Activated naive CD8-positive, alpha-beta T cell treated with anti-CD3 and anti-CD28 coated beads, Interleukin-2, amount 50 U/mL, for 16 hours (primary cell): Measurements from ENCODE around the gene METTL18.
"Not testable (repeated sequence)": the region's sequence is repeated elsewhere in the genome, so short reads cannot be mapped to it uniquely, and the experiment has no call there.

ENCODE experiments used
- DNase-seq: peaks from one replicate; pipeline ENCODE4 v3.0.0-alpha.2; 2020; ENCODE audit warnings: low read depth, low spot score

METTL18 gene

DNA sequence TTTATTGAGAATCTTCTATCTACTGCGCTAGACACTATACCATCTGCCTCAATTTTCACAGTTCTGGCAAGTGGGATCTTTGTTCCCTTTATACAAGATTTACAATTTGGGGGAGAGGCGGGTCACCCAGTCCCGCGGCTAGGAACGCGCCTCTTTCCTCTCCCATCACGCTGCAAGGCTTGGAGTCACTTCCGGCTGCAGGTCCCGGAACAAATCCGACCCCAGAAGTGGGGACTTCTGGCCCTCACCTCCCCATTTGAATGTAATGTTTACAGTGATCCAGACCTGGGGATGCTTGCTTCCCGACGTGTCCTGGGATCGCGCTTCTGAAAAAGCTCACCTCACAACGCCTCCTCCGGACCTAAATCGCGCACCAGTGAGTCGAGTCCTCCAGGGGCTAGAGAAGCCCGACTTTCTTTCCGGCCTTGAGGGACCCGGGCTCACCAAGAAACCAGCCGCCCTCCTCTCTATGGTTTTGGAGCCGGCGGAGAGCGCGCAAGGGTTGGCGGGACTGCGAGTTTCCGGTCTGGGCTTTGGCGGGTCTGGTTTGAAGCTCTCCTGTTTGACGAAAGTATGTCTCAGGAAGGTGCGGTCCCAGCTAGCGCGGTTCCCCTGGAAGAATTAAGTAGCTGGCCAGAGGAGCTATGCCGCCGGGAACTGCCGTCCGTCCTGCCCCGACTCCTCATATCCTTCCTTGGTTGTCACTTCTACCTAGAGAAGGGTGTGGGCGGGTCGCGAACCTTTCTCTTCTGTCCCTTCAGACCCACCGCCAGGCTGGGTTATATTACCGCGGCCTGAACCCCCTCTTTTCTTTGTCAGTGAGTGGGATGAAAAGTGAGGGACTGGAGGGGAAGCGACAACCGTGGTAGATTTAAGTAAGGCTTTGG is at the start of gene METTL18:
TSS of gene METTL18 (minus strand) at position 378 of the 887 bp plus-strand sequence. CDS start 1,212 bp downstream, outside the sequence.
- DNase-seq = peak; percentile 78

DNA sequence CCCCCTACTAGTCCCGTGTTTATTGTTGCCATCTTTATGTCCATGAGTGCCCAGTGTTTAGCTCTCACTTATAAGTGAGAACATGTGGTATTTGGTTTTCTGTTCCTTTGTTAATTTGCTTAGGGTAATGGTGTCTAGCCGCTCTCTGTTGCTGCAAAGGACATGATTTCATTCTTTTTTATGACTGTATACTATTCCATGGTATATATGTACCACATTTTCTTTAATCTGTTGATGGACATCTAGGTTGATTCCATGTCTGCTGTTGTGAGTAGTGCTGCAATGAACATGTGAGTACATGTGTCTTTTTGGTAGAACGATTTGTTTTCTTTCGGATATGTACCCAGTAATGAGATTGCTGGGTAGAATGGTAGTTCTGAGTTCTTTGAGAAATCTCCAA is 44.2 kb upstream of the METTL18 start:
- no peak for DNase-seq

DNA sequence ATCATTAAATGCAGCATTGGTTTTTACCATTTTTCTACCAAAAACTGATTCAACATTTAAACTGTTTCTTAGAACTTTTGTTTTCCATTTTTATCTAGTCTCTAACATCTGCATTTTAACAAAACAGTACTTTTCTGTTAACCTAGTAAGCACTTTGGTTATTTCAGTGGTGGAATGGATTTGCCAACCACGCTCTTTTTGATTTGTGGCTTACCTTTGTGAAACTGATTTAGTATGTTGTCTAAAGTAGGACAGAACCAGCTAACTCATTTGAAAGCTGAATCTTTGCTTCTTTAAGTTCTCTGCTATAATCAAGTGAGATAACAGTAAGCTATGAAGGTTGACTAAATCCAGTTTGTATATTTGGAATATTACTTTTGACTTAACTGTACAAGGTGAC is 41.5 kb upstream of the METTL18 start:
- DNase-seq = no peak

DNA sequence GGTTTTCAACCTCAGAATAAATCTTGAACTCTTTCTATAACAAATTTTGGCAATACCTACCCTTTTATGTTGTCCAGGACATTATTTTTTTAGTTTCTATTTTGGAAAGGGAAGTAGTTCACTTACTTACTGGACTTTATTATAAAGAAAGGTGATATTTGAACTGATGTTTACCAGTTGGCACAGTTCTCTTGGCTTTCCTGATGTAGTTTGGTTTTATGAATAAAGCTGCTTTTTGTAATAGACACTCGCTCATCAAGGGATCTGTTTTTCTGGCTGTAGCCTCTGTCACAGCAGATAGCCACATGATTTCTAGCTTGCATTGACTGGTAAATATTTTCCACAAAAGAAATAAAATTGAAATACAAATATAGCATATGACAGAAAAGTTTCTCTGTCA is 40.9 kb upstream of the METTL18 start:
- no peak for DNase-seq

DNA sequence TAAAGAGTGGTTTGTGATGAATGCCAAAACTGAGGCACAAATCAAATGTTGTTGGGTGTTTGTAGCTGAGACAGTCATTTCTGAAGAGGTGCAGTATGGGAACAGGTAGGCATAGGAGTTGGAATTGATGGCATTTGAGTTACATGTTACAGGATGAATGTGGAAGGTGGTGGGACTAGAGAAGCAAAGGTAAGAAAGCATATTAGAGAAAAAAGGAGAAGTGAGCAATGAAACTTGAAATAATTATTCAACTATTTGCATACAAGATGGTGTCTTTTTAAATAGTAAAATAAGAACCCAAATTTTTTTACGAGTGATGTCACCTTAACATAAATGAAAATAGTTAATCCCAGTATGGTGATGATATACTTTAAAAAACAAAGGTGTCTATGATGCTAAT is 40.2 kb upstream of the METTL18 start:
- DNase-seq = no peak

DNA sequence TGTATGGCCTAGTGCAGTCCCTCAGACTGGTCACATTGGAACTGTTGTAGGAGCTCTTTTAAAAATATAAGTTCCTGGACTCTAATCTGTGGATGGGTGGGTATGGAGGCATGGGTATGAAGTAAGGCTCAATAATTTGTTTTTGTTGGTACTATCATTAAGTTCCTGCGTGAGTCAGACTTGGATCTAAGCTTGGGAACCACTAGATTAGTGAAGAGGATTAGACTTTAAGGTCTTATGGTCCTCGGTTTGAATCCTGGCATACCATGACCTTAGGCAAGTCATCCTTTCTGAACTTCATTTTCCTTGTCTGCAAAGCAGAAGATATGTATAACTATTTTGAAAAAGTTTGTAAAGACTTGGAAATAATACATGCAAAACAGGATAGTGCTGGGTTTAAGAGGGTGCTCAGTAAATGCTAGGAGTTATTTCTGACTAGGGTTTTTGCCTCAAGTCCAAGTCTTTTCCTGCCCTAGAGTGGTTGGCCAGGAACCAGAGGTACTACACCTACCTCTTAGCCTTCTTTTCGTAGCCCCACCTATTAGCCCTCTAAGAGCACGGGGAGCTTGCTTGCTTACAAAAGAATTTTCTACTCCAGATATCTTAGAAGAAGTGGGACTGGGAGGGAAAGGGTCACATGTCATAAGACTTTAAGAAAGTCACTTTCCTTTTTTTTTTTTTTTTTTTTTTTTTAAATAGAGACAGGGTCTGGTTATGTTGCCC is 38.6 kb upstream of the METTL18 start:
- no peak for DNase-seq

DNA sequence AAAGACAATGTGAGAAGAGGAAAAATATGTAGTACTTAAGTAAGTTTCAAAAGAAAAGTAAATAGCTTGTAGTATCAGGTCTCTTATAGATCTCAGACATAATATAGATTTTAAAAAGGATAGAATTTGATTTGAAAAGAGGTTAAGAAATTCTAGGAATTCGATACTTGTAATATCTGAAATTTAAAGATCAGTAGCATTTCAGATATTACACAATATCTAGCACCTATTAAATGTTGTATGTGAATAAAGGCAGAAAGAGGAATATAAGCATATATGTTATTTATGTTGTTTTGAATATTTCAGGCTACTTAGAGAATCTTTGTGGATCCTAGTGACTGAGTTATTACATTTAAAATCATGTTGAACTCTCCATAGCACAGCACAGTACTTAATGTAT is 35.0 kb upstream of the METTL18 start:
- DNase-seq = no peak

DNA sequence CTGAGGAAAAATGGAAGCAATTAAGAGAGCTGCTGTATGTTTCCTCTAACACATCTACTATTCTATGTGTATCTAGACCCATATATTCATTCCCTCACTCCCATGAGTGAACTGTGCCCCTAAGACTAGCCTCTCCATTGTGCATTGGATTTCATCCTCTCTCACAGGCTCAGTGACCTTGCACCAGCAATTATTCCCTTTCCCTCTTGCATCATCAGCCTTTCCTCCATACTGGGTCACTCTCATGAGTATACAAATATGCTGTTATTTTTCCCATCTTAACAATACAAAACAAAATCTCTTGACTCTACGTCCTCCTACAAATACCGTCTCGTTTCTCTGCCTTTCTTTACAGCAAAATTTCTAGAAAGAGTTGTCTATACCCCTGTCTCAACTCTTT is 29.4 kb upstream of the METTL18 start:
- no peak for DNase-seq

DNA sequence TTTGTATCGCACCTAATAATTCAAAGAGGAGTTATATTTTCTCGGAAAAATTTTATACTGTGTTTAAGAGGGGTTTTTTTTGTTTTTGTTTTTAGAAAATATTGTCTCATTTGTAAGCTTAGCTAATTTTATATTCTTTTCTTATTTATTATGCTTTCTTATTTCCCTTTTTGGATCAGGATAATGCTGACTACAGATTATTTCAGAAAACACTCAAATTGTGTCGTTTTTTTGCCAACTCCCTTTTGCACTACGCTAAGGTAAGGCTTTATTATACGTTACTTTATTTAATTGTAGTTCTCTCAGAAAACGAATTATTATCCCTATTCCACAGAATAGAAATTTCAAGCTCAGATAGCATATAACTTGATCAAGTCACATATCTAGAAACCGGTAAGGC is 26.8 kb upstream of the METTL18 start:
- no peak for DNase-seq

DNA sequence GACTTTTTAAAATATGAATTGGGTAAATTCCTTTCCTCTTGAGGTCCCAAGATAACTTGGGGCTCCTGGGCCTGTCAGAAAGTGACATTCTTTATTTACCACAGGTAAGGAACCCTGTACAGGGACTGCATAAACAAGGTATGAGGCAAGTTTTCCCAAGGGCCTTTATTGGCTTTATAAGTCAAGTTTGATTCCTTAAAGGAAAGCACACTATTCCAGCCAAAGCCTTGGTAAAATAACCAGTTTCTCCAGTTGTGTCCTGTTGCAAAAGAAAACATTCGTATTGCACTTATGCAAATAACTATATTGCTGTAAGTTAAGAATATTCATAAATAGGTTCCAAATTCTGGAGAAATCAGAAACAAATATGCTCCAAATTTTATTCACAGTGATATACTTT is 21.9 kb upstream of the METTL18 start:
- DNase-seq = no peak

DNA sequence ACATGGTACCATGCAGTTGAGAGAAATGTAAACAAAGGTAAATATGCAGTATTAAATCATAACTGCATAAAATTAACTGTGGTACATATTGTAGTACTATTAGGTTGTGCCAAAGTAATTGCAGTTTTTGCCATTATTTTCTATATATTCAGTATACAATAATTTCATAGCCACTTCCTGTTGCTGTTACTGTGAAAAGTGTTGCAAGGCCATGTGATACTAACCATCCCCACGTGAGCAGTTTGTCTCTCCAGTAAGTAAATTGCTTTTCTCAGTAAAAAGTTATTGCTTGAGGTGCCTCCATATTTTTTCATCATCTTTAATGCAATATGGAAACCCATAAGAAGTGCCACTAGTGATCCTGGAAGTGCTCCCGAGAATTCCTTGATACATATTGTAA is 19.6 kb upstream of the METTL18 start:
- no peak for DNase-seq

DNA sequence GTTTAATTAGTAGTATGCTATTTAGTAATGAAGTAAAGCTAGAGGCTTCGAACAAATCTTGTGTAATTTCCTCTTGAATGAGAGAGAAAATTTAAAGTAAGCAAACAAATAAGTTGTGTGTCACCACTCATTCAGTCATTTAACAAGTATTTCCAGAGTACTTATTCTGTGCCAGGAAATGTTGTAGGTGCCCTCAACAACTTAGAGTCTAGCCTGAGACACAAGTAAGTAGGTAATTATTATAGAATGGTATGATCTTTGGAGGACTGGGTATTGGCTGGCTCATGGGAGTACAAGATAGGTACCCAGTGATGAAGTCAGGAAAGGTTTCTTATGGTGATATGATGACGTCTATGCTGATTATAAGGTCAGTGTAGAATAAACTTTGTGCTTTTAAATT is 17.4 kb upstream of the METTL18 start:
- DNase-seq = no peak

DNA sequence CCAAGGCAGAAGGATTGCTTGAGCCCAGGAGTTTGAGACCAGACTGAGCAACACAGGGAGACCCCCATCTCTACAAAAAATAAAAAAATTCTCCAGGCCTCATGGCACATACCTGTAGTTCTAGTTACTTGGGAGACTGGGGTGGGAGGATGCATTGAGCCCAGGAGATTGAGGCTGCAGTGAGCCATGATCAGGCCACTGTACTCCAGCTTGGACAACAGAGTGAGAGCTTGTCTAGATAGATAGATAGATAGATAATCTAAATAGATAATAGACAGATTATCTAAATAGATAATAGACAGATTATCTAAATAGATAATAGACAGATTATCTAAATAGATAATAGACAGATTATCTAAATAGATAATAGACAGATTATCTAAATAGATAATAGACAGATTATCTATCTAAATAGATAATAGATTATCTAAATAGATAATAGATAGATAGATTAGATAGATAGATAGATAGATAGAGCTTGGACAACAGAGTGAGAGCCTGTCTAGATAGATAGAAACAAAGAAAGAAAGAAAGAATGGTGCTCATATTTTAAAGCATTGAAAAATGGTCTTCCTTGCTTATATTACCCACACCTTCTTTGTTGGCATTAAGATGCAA is 16.8 kb upstream of the METTL18 start:
- not testable (repeated sequence) for DNase-seq

DNA sequence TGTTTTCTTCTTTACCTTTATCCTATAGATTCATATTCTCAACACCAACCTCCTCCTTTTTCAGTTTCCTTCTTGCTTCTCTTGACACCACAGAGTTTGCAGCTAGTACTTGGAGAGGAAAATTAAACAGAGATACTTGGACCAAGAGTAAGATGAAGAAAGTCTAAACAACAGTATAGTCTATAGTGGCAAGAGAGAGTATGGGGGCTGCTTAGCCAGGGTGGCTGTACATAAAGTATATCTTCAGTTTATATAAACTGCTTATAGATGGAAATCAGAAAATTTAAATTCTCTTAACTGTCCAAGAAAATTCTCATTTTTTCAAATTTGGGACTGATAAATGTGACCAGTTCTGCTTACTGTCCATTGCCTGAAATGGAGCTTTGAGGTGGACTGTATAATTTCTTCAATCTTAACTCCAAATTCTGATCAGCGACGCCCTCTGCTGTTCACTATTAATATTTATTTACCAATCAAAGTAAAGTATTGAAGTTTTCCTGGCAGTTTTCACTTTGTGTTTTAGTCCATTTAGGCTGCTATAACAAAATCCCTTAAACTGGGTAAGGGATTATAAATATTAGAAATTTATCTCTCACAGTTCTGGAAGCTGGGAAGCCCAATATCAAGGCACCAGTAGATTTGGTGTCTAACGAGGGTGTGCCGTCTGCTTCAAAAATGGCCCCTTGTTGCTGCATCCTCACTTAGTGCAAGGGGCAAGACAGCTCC is 14.8 kb upstream of the METTL18 start:
- DNase-seq = no peak

DNA sequence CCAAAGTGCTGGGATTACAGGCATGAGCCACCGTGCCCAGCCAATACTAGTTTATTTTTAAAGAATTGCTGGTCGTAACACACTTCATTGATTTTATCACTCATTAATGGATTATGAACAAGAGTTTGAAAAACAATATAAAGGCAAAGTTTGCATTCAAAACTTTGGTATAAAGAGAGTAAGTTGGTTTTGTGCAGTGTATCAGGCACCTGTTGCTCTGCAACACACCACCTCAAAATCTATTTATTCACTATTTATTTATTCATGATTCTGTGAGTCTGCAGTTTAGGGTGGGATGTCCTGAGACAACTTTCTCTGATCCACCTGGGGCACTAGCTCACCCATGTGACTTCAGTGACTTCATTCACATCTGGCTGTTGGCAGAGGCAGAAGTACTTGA is 10.2 kb upstream of the METTL18 start:
- DNase-seq = no peak

DNA sequence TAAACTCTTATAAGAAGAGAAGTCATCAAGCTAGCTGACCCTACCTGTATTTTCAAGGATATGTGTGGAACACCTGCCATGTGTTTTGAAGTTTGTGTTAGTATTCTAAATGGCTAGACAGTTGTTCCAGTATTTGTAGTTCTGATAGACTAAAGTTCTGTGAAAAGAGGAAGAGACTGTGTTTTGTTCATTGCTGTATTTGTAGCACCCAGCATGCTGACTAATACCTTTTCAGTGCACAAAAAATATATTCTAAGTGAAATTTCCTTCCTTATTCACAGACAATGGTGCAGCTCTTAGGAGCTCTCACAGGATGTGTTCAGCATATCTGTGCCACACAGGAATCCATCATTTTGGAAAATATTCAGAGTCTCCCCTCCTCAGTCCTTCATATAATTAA is 8.2 kb upstream of the METTL18 start:
- no peak for DNase-seq

DNA sequence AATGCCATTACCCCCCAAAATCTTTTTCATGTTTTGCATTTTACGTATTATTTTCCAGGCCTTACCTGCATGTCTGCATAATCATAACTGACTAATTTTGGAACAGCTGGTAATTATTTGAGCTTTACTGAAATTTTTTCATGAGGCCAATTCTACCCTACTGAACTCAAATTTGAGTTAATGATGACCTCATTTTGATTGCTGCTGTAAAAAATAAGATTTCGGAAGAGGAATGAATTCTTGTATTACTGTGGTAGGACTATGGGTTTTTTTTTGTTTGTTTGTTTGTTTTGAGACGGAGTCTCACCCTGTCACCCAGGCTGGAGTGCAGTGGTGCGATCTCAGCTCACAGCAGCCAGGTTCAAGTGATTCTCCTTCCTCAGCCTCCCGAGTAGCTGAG is 2.6 kb upstream of the METTL18 start:
- no peak for DNase-seq

DNA sequence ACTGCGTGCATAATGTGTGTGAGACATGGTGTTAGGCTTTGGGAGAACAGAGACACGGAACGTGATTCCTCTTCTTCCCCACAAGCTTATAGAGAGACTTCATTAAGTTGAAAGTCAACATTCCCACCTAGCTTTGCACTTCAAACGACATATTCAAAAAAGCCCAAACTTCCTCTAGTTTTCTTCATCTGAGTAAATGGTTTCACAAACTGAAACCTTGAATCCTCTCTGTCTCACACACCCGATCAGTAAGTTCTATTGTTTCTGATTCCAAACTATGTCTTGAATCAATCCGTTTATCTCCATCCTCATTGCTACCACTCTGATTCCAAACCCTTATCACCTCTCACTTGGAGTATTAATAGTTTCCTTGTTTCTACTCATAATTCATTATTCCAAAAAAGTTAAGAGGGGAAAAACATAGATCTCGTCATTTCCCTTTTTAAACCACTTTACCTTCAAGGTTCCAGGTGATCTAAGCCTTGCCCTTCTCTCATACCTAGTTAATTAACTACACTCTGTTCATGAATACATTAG is 1.6 kb upstream of the METTL18 start:
- no peak for DNase-seq

DNA sequence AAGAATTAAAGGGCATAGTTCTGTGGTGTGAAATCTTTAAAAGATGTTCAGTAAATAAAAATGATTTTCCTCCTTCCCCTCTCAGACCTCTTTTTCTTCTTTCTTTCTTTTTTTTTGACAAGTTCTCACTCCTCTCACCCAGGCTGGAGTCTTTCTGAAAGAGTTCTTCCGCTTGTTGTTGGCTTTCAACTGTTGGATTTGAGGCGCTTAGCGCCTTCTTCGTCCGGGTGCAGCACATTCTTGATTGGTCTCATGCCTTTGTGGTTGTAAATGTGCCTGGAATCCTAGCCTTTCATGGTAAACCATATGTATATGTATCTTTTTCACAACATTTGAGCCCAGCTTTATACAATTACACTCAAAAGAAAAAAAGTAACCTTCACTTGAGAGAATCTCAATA is 980 bp upstream of the METTL18 start:
- no peak for DNase-seq

DNA sequence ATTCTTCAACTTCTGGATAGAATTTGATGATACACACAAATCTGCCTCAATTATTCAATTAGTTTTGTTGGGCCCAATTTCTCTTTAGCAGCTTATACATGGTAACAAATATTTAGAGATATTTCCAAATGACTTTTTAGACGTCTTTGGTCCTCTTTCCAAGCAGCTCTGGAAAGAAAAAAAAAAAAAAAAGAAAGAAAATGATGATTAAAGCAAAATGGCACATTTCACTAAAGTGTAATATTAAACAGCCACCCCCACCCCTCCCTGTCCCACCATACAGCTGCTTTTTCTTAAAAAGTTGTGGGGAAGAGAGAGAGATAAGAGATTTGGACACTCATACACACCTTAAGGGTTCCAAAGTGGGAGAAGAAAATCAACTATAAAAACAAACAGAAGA is 977 bp downstream of the METTL18 start:
- DNase-seq = no peak

DNA sequence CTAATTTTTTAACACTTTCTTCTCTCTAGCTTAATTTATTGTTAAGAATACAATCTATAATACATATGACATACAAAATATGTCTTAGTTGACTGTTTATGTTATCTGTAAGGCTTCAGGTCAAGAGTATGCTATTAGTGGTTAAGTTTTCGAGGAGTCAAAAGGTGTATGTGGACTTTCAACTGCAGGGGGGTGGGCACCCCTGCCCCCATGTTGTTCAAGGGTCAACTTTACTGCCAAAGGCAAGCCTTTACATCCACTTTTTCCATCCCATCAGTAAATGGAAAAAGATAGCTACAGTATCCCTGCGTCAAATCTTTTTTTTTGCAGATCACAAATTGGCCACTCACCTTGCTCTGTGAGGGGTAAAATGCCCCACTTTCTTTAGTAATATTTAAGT is 6.3 kb downstream of the METTL18 start:
- DNase-seq = no peak

DNA sequence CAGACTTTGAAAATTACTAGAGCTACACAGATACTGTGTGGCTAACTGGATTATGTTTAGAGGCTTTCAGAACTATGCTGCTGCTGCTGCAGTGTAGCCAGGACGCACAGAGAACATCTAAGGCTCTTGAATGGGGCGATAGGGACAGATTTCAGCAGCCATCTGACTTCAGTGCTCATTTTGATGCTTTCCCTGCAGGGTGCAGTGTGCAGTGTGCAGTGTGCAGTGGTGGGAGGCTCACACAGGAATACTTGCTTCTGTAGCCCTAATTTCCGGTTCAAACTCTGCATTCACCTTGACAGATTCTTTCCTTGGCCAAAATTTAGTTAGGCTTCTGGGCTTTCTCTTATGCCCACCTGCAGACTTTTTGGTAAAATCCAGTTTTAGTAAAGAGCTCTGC is 7.7 kb downstream of the METTL18 start:
- DNase-seq = no peak
